Colonic mucosa (tissue), 4 donors: ENCODE results near the gene KRT74. TPM values are rescaled to one million over a fixed set of nuclear protein-coding genes. Genes with fewer than 3 reads are reported as not detected.

Experiments
- DNase-seq: peaks from one replicate; pipeline ENCODE4 v3.0.0-alpha.2; 2020
- H3K27ac ChIP-seq: fragments of 200-600 bp; one replicate; pipeline ENCODE4 v1.8.0; 2021
- H3K27me3 ChIP-seq: fragments of 200-600 bp; one replicate; pipeline ENCODE4 v1.8.0; 2021
- H3K36me3 ChIP-seq: fragments of 200-600 bp; one replicate; pipeline ENCODE4 v1.8.0; 2021
- H3K4me1 ChIP-seq: fragments of 200-600 bp; one replicate; pipeline ENCODE4 v1.8.0; 2021; ENCODE audit warnings: mild to moderate bottlenecking
- H3K4me3 ChIP-seq: fragments of 200-600 bp; one replicate; pipeline ENCODE4 v1.8.0; 2021
- H3K9ac ChIP-seq, 2 donors: one replicate each; pipeline ENCODE4 v1.7.0; 2013; ENCODE audit warnings: control low read depth in 2 of 2, low read depth in 2 of 2, low read length in 2 of 2
- H3K9me3 ChIP-seq: fragments of 200-600 bp; one replicate; pipeline ENCODE4 v1.8.0; 2021
- CTCF ChIP-seq: fragments of 200-600 bp; IDR thresholded peaks from one replicate; pipeline ENCODE4 v1.8.0; 2022; ENCODE audit warnings: antibody characterized with exemption, mild to moderate bottlenecking
- intact Hi-C: fragments of 100-400 bp; cut with DNase I; formaldehyde crosslinking; loops from one replicate; pipeline ENCODE4 v1.14.1; 2022
- total RNA-seq, 2 donors: library from RNA; stranded (reverse); fragmentation: NEBNext Ultra II Directional in 1 of 2; extraction: Animal tissue kit (Norgen Biotek cat#: 25700) in 1 of 2; gene quantifications; one replicate each; pipeline ENCODE4 v1.2.1, GENCODE V29; 2021
- donor health status: healthy.
- donor health status: DM: no; HTN: no; CAD: no.
- donor health status: DM: no; HTN: no; CAD: no.

KRT74 gene
- total RNA-seq, 2 donors from 2014 or later, result not detected

GRCh38 chr12:52525661-52526499 lies 47.8 kb downstream of the KRT74 start:
- DNase-seq, result no peak
- H3K27me3 ChIP-seq, result no peaks in the 10 kb centered on the region
- no peaks in the 10 kb centered on the region for H3K9me3 ChIP-seq
- H3K9ac ChIP-seq, result no peak overlapping the region
- no peak for TF ChIP-seq CTCF
- no peaks in the 10 kb centered on the region for H3K4me1 ChIP-seq
- H3K4me3 ChIP-seq, result no peak overlapping the region
- H3K27ac ChIP-seq, result no peak overlapping the region
- H3K36me3 ChIP-seq, result no peaks in the 10 kb centered on the region
- intact Hi-C loops, result no loop called here

GRCh38 chr12:52524898-52525591 lies 48.6 kb downstream of the KRT74 start:
- Histone ChIP-seq H3K4me1 (no peaks in the 10 kb centered on the region), H3K27me3 (no peaks in the 10 kb centered on the region), H3K27ac (no peak overlapping the region), H3K9me3 (no peaks in the 10 kb centered on the region), H3K4me3 (no peak overlapping the region), H3K36me3 (no peaks in the 10 kb centered on the region), H3K9ac (no peak overlapping the region)
- intact Hi-C loops, result no loop called here
- no peak for DNase-seq
- TF ChIP-seq CTCF, result no peak

GRCh38 chr12:52524241-52524897 lies 49.3 kb downstream of the KRT74 start:
- intact Hi-C loops, result no loop called here
- TF ChIP-seq CTCF, result no peak
- Histone ChIP-seq H3K4me1 (no peaks in the 10 kb centered on the region), H3K9me3 (no peaks in the 10 kb centered on the region), H3K27ac (no peak overlapping the region), H3K9ac (no peak overlapping the region), H3K27me3 (no peaks in the 10 kb centered on the region), H3K36me3 (no peaks in the 10 kb centered on the region), H3K4me3 (no peak overlapping the region)
- no peak for DNase-seq

GRCh38 chr12:52523824-52524223 lies 49.8 kb downstream of the KRT74 start:
- Histone ChIP-seq H3K27me3 (no peaks in the 10 kb centered on the region), H3K27ac (no peak overlapping the region), H3K9me3 (no peaks in the 10 kb centered on the region), H3K4me3 (no peak overlapping the region), H3K36me3 (no peaks in the 10 kb centered on the region), H3K9ac (no peak overlapping the region), H3K4me1 (no peaks in the 10 kb centered on the region)
- intact Hi-C loops, result no loop called here
- DNase-seq, result no peak
- TF ChIP-seq CTCF, result no peak

GRCh38 chr12:52522346-52523011 lies 51.2 kb downstream of the KRT74 start:
- no peak overlapping the region for H3K4me3 ChIP-seq
- H3K36me3 ChIP-seq, result no peaks in the 10 kb centered on the region
- H3K27ac ChIP-seq, result no peak overlapping the region
- DNase-seq, result no peak
- no peaks in the 10 kb centered on the region for H3K27me3 ChIP-seq
- no peak for TF ChIP-seq CTCF
- H3K4me1 ChIP-seq, result no peaks in the 10 kb centered on the region
- no peak overlapping the region for H3K9ac ChIP-seq
- no peaks in the 10 kb centered on the region for H3K9me3 ChIP-seq
- intact Hi-C loops, result no loop called here
